Measurements from ENCODE around the gene SNPH. TPM values are rescaled to one million over a fixed set of nuclear protein-coding genes. Genes with fewer than 3 reads are reported as not detected.

SNPH gene
- total RNA-seq, 1 experiment from 2014 or later = 2.0 TPM

DNA sequence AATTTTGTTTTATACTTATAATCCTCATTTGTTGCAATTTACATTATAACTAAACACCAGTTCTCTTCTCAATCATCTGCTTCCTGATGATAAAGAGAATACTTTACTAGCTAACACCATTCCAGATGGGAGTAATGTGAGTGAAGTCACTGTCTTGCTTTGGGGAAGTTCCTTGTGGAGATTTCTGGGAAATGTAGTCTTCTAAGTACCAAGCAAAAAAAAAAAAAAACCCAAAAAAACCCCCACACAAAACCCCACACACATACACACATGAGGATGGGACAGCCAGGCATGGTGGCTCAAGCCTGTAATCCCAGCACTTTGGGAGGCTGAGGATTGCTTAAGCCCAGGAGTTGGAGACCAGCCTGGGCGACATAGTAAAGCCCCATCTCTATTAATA, 2.2 kb upstream of the SNPH start:
- intact Hi-C loops (cut with micrococcal nuclease; ENCODE audit: unreplicated experiment) = no loop called here
- H3K27ac Mint-ChIP-seq (ENCODE audit: unreplicated experiment) = no peak overlapping the region
- CTCF ChIA-PET = interaction anchor here (0.7 kb wide), 1 partner anchor 240 kb away, joined by 3 read pairs; no protein-coding TSS in a partner anchor
- peaks cover 14% of the 10 kb centered on the region for H3K36me3 Mint-ChIP-seq (ENCODE audit: insufficient read depth, unreplicated experiment)
- BruUV-seq (replicated peaks) = no TSS peak
- no peaks in the 10 kb centered on the region for H3K9me3 Mint-ChIP-seq (ENCODE audit: low read depth, unreplicated experiment)
- no peak for DNase-seq
- no peak overlapping the region for H3K4me3 Mint-ChIP-seq (ENCODE audit: low read depth, unreplicated experiment)
- peaks cover 12% of the 10 kb centered on the region for H3K4me1 Mint-ChIP-seq (ENCODE audit: low read depth, unreplicated experiment)
- no peak for TF ChIP-seq CTCF (IDR thresholded peaks at IDR 0.05; ENCODE audit: unreplicated experiment)
- no peaks in the 10 kb centered on the region for H3K27me3 Mint-ChIP-seq (ENCODE audit: unreplicated experiment)

- H3K9me3 Mint-ChIP-seq (ENCODE audit: low read depth, unreplicated experiment) = no peaks in the 10 kb centered on the region
- peak overlapping the region; percentile 75 for H3K4me3 Mint-ChIP-seq (ENCODE audit: low read depth, unreplicated experiment)
- no peaks in the 10 kb centered on the region for H3K27me3 Mint-ChIP-seq (ENCODE audit: unreplicated experiment)
- no peak overlapping the region for H3K27ac Mint-ChIP-seq (ENCODE audit: unreplicated experiment)
- no peak for TF ChIP-seq CTCF (IDR thresholded peaks at IDR 0.05; ENCODE audit: unreplicated experiment)
- no TSS peak for BruUV-seq (replicated peaks)
- CTCF ChIA-PET = no interaction called here
- H3K36me3 Mint-ChIP-seq (ENCODE audit: insufficient read depth, unreplicated experiment) = peaks cover 14% of the 10 kb centered on the region
- DNase-seq = no peak
- H3K4me1 Mint-ChIP-seq (ENCODE audit: low read depth, unreplicated experiment) = peaks cover 12% of the 10 kb centered on the region
- intact Hi-C loops (cut with micrococcal nuclease; ENCODE audit: unreplicated experiment) = no loop called here
These were observed 1.4 kb upstream of the SNPH start for GRCh38 chr20:1264727-1265126.

DNA sequence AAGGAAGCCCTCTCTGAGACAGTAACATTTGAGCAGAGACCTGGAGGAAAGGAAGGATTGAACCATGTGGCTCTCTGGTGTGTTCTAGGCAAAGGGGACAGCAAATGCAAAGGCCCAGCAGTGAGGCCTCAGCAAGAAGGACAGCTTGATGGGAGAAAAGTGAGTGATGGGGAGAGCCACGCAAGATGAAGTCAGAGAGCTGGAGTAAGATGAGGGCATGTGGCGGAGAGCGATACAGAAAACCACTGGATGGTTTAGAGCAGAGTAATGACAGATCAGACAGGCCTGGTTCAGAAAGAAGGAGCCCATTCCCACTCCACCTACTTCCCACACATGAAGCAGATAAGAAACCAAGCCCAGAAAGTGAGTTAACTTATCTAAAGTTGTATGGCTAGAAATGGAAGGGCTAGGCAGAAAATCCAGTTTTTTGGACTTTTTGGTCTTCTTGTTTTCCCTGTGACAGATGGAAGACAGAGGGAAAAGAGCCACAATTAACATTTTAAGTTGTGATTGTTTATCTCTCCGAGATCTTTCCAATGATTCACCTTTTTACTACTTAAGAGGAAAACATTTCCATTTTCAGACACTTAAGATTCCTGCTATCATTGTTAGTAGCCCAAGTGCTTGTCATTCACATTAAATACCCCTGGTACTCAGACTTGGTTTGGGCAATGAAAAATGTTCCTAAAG, 723 bp upstream of the SNPH start:
- intact Hi-C loops (cut with micrococcal nuclease; ENCODE audit: unreplicated experiment) = no loop called here
- peaks cover 12% of the 10 kb centered on the region for H3K4me1 Mint-ChIP-seq (ENCODE audit: low read depth, unreplicated experiment)
- BruUV-seq (replicated peaks) = no TSS peak
- no peak for DNase-seq
- TF ChIP-seq CTCF (IDR thresholded peaks at IDR 0.05; ENCODE audit: unreplicated experiment) = no peak
- H3K36me3 Mint-ChIP-seq (ENCODE audit: insufficient read depth, unreplicated experiment) = peaks cover 14% of the 10 kb centered on the region
- CTCF ChIA-PET = no interaction called here
- no peaks in the 10 kb centered on the region for H3K27me3 Mint-ChIP-seq (ENCODE audit: unreplicated experiment)
- H3K4me3 Mint-ChIP-seq (ENCODE audit: low read depth, unreplicated experiment) = peak overlapping the region; percentile 75
- peak overlapping the region; percentile 44 for H3K27ac Mint-ChIP-seq (ENCODE audit: unreplicated experiment)
- no peaks in the 10 kb centered on the region for H3K9me3 Mint-ChIP-seq (ENCODE audit: low read depth, unreplicated experiment)

- H3K27me3 Mint-ChIP-seq (ENCODE audit: unreplicated experiment) = no peaks in the 10 kb centered on the region
- no peaks in the 10 kb centered on the region for H3K9me3 Mint-ChIP-seq (ENCODE audit: low read depth, unreplicated experiment)
- peaks cover 14% of the 10 kb centered on the region for H3K36me3 Mint-ChIP-seq (ENCODE audit: insufficient read depth, unreplicated experiment)
- CTCF ChIA-PET = no interaction called here
- no peak for DNase-seq
- no TSS peak for BruUV-seq (replicated peaks)
- peak overlapping the region; percentile 75 for H3K4me3 Mint-ChIP-seq (ENCODE audit: low read depth, unreplicated experiment)
- peak overlapping the region; percentile 44 for H3K27ac Mint-ChIP-seq (ENCODE audit: unreplicated experiment)
- no peak for TF ChIP-seq CTCF (IDR thresholded peaks at IDR 0.05; ENCODE audit: unreplicated experiment)
- intact Hi-C loops (cut with micrococcal nuclease; ENCODE audit: unreplicated experiment) = no loop called here
- peaks cover 12% of the 10 kb centered on the region for H3K4me1 Mint-ChIP-seq (ENCODE audit: low read depth, unreplicated experiment)
These were observed 253 bp upstream of the SNPH start for GRCh38 chr20:1265916-1266166.

Data from Calu3 (cell line).